Activated CD8-positive, alpha-beta memory T cell treated with anti-CD3 and anti-CD28 coated beads, Interleukin-2, amount 10 ng/mL, durations not matched to agents 7 days and 5 days (primary cell): ENCODE data around the gene F5. TPM values are rescaled to one million over a fixed set of nuclear protein-coding genes. Genes with fewer than 3 reads are reported as not detected.
A peak's percentile ranks its signal among the peaks of the same experiment; 100 is the strongest.
"Not testable (repeated sequence)": the region's sequence is repeated elsewhere in the genome, so short reads cannot be mapped to it uniquely, and the experiment has no call there.

Experiments used
- ATAC-seq: fragments of 150-1000 bp; cut with Tn5 transposase; one replicate; pipeline ENCODE4 v1.10.0; 2021; ENCODE audit warnings: moderate library complexity
- CTCF ChIA-PET: fragments of 350-600 bp; sonication (Branson Sonifier 250); formaldehyde crosslinking; loops from one replicate; lab custom pipeline; 2021; ENCODE audit warnings: antibody characterized with exemption; lab: Charles Lee
- DNase-seq: peaks from one replicate; pipeline ENCODE4 v3.0.0-alpha.2; 2020
- H3K27ac Mint-ChIP-seq: one replicate; pipeline ENCODE4 v1.8.0; 2021; ENCODE audit warnings: mild to moderate bottlenecking, mixed read lengths
- H3K27me3 Mint-ChIP-seq: one replicate; pipeline ENCODE4 v1.8.0; 2021; ENCODE audit warnings: mixed read lengths
- H3K36me3 Mint-ChIP-seq: one replicate; pipeline ENCODE4 v1.8.0; 2021; ENCODE audit warnings: mild to moderate bottlenecking, mixed read lengths
- H3K4me1 Mint-ChIP-seq: one replicate; pipeline ENCODE4 v1.8.0; 2021; ENCODE audit warnings: mixed read lengths
- H3K4me3 Mint-ChIP-seq: one replicate; pipeline ENCODE4 v1.8.0; 2021; ENCODE audit warnings: mild to moderate bottlenecking, moderate library complexity, mixed read lengths
- H3K9me3 Mint-ChIP-seq: one replicate; pipeline ENCODE4 v1.8.0; 2022; ENCODE audit warnings: low read depth, mixed read lengths
- total RNA-seq, 2 experiments: library from RNA; stranded (reverse); gene quantifications; one replicate each; pipeline ENCODE4 v1.2.3, GENCODE V29; 2021

Gene F5
- total RNA-seq, 2 experiments from 2014 or later: 3.1 to 14.0 TPM

DNA sequence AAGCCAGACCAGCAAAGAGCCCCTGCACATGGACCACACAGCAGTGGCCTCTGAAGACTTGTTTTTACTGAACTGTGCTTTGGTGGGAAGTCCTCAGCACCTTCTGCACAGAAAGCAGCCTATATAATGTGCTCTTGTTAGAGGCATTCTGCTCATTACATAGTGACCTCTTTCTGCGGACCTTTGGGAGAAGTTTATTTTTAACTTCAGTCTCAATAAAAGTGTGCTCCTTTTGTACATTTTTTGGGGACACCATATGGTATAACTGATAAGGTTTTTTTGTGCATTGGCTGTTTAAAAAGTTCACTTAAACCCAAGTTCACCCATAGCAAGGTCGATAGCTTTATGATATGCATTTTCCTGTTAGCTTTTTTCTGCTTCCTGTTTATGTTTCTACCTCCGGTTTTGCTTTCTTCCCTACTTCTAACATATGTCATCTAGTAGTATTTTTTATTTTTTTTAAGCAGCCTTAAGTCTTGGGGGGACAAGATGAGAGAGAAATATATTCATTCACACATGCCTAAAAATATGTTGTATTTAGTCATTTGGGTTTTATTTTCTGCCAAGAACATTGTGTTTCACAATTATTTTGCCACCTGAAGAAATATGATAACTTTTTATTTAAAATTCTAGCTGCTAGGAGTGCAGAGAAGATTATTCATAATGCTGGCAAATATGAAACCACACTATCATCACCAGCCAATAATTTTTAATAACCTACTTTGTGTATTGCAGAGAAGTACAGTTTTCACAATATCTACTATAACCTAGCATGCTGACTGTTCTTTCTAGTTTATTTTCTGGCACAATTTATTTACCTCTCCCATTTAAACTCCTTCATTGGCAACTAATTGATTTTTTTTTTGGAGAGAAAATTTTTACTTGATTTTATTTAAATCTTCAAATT, 77.6 kb downstream of the F5 start:
- H3K27ac Mint-ChIP-seq: peak overlapping the region; percentile 57
- CTCF ChIA-PET: interaction anchor here (1.0 to 1.3 kb wide), 2 partner anchors 78 to 905 kb away, joined by 3 to 4 read pairs; no protein-coding TSS in a partner anchor

DNA sequence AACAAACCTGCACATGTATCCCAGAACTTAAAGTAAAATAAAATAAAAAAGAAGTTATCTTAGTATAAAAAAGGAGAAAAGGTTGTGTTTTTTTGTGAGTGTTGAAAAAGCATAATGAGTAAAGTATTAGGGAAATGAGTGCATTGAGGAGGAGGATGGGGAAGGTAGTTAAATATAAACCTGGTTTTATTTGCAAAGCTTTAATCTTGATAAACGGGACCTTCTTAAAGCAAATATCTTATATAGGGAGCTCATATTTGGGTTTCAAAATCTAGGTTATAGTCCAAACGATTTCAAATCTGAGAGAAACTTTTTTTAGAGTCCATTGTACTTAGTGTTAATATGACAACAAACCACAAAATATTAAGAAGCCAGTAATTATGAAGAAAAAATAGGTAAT, 78.9 kb downstream of the F5 start:
- H3K27me3 Mint-ChIP-seq: no peaks in the 10 kb centered on the region
- DNase-seq (no peak), ATAC-seq (no peak)
- no peak overlapping the region for H3K27ac Mint-ChIP-seq
- peaks cover 2% of the 10 kb centered on the region for H3K36me3 Mint-ChIP-seq
- no peak overlapping the region for H3K4me3 Mint-ChIP-seq
- peaks cover 7% of the 10 kb centered on the region for H3K4me1 Mint-ChIP-seq
- CTCF ChIA-PET: no interaction called here
- H3K9me3 Mint-ChIP-seq: no peaks in the 10 kb centered on the region

More for the DNA sequence above, 77.6 kb downstream of the F5 start:
- H3K9me3 Mint-ChIP-seq: no peaks in the 10 kb centered on the region
- H3K4me1 Mint-ChIP-seq: peaks cover 7% of the 10 kb centered on the region
- peak; percentile 36 for ATAC-seq
- no peaks in the 10 kb centered on the region for H3K27me3 Mint-ChIP-seq
- peak overlapping the region; percentile 31 for H3K4me3 Mint-ChIP-seq
- DNase-seq: no peak
- H3K36me3 Mint-ChIP-seq: peaks cover 2% of the 10 kb centered on the region

DNA sequence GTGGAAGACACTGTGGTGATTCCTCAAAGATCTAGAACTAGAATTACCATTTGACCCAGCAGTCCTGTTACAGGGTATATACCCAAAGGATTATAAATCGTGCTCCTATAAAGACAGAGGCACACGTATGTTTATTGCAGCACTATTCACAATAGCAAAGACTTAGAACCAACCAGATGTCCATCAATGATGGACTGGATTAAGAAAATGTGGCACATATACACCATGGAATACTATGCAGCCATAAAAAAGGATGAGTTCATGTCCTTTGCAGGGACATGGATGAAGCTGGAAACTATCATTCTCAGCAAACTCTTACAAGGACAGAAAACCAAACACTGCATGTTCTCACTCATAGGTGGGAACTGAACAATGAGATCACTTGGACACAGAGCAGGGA, 82.7 kb downstream of the F5 start:
- DNase-seq, H3K9me3 Mint-ChIP-seq, H3K27me3 Mint-ChIP-seq, H3K4me3 Mint-ChIP-seq, H3K36me3 Mint-ChIP-seq, H3K4me1 Mint-ChIP-seq, H3K27ac Mint-ChIP-seq, ATAC-seq: not testable (repeated sequence)
- CTCF ChIA-PET: interaction anchor here (2.0 kb wide), 1 partner anchor 12 kb away, joined by 6 read pairs; no protein-coding TSS in a partner anchor

DNA sequence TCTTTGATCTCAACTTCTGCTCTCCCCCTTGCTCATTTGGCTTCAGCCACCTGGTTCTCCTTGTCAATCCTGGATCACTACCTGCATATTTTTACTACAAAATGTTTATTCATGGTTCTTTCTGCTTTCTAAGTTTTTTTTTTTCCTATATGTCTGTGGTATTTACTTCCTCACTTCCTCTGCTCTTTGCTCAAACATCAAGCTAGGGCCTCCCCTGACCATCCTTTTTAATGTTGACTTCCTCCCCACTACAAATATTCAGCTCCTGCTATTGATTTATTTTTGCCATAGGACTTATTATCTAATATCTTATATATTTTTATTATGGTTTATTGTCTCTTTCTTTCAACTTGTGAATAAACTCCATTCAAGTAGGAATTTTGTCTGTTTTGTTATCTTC, 86.5 kb downstream of the F5 start:
- H3K4me3 Mint-ChIP-seq: no peak overlapping the region
- CTCF ChIA-PET: no interaction called here
- H3K4me1 Mint-ChIP-seq: peaks cover 12% of the 10 kb centered on the region
- ATAC-seq (no peak), DNase-seq (no peak)
- no peaks in the 10 kb centered on the region for H3K36me3 Mint-ChIP-seq
- H3K27me3 Mint-ChIP-seq: no peaks in the 10 kb centered on the region
- H3K9me3 Mint-ChIP-seq: no peaks in the 10 kb centered on the region
- H3K27ac Mint-ChIP-seq: no peak overlapping the region

DNA sequence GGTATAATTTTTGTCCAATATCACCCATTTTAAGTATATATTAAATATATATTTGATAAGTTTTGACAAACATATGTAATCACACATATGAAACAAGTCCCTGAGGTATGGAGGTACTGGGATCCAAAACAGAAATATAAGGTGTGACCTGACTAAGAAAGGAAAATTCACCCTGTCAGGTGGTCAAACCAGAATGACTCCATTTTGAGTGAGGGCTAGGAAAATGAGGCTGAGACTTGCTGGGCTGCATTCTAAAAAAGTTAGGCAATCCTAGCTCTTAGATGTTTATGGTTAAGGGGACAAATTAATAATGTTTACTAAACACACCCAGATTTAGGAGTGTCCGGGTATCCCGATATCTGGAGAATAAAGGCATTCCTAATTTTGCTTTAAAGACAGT, 89.0 kb downstream of the F5 start:
- Mint-ChIP-seq H3K4me1 (peaks cover 12% of the 10 kb centered on the region), H3K4me3 (no peak overlapping the region), H3K27ac (no peak overlapping the region), H3K9me3 (no peaks in the 10 kb centered on the region), H3K27me3 (no peaks in the 10 kb centered on the region), H3K36me3 (no peaks in the 10 kb centered on the region)
- no peak for ATAC-seq
- no peak for DNase-seq
- CTCF ChIA-PET: interaction anchor here (0.9 to 1.5 kb wide), 2 partner anchors 49 to 215 kb away, joined by 3 to 4 read pairs; no protein-coding TSS in a partner anchor

DNA sequence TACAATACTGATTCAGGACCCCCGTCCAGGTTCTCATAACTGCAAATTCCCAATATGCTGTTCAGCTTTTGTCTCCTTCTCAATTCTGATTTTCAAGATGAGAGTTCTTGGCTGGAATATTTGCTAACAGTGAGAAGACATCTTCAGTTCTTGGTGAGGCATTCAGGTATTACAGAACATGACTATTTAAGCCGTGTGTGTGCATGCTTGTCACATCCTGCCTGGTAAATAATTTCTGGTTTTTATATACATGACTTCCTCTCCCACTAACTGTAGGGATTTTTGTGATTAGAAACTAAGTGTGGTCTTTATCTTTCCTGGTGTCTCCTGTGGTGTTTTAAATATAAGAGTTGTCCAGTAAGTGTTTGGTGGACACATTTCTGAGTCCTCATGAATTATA, 90.4 kb downstream of the F5 start:
- no peak for ATAC-seq
- H3K27ac Mint-ChIP-seq: no peak overlapping the region
- CTCF ChIA-PET: interaction anchor here (1.5 kb wide), 1 partner anchor 51 kb away, joined by 4 read pairs; no protein-coding TSS in a partner anchor

DNA sequence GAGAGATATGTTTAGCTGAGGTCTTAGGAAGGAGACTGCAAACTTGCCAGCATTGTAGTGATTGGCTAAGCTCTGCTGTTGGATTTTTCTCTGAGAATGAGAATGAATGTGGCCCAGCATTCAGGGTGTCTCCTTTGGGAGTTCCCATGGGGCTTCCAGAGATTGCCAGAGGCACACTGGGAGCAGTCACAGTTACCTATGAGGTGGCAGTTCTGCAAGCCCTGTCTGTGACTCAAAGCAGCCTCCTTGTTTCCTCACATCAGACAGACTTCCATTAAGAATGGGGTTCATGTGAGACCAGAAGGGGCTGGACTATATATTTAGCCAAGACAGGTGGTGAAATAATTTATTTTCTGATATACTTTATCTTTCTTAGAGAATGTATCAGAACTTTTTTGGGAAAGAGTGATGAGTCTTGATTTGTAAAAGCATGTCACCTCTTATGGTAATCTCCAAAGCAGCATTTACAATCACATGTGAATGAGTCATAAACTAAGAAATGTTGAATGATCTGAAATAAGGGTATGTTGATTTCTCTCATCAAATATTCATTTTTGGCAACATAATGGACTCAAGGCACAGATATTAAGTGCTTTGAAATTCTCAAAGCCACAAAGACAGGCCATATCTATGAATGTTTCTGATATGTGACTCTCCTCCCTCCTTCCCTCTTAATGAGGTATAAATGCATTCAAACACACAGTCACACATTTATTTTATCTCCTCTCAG, 91.1 kb downstream of the F5 start:
- no peak overlapping the region for H3K27ac Mint-ChIP-seq
- no peak overlapping the region for H3K4me3 Mint-ChIP-seq
- peaks cover 23% of the 10 kb centered on the region for H3K4me1 Mint-ChIP-seq
- no peak for DNase-seq
- no peaks in the 10 kb centered on the region for H3K27me3 Mint-ChIP-seq
- no peaks in the 10 kb centered on the region for H3K36me3 Mint-ChIP-seq
- ATAC-seq: no peak
- no peaks in the 10 kb centered on the region for H3K9me3 Mint-ChIP-seq
- CTCF ChIA-PET: no interaction called here

More for the DNA sequence above, 90.4 kb downstream of the F5 start:
- peaks cover 22% of the 10 kb centered on the region for H3K4me1 Mint-ChIP-seq
- H3K27me3 Mint-ChIP-seq: no peaks in the 10 kb centered on the region
- DNase-seq: no peak
- H3K36me3 Mint-ChIP-seq: no peaks in the 10 kb centered on the region
- H3K4me3 Mint-ChIP-seq: no peak overlapping the region
- no peaks in the 10 kb centered on the region for H3K9me3 Mint-ChIP-seq

DNA sequence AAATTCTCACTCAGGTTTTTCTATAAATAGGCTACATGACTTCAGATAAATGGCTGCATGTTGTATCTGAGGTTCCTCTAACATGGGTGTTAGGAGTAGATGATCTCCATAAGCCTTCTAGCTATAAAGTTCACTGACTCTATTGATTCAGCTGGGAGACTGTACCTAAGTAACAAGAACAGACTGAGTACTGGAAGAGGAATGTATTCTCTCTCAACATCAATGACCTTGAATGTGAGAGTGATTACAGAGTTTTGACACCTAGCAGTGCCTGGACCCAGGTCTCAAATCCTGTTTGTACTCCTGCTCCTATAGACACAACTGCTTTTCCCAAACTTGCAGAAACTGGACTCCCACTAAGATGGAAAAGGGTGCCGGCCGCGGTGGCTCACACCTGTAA, 91.9 kb downstream of the F5 start:
- no peaks in the 10 kb centered on the region for H3K36me3 Mint-ChIP-seq
- no peak overlapping the region for H3K4me3 Mint-ChIP-seq
- ATAC-seq: no peak
- no peaks in the 10 kb centered on the region for H3K27me3 Mint-ChIP-seq
- no peak for DNase-seq
- peaks cover 26% of the 10 kb centered on the region for H3K4me1 Mint-ChIP-seq
- no peaks in the 10 kb centered on the region for H3K9me3 Mint-ChIP-seq
- no peak overlapping the region for H3K27ac Mint-ChIP-seq
- CTCF ChIA-PET: no interaction called here

DNA sequence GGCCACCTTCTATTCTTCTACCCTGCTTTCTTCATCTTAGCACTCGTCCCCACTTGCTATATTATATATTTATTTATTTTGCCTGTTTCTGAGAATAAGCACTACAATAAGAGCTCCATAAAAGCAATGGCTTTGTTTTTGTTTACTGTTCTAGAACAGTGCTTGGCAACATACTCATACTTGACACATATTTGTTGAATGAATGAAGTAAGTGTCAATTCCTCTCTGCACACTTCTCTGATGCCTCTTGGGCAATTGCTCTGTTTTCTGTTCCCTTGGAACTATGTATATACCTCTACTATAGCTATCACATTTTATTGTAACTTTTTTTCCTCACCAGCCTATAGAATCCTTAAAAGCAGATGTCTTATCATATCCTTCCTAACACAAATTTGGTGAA, 93.0 kb downstream of the F5 start:
- DNase-seq (no peak), ATAC-seq (no peak)
- H3K27ac Mint-ChIP-seq: no peak overlapping the region
- no peaks in the 10 kb centered on the region for H3K9me3 Mint-ChIP-seq
- CTCF ChIA-PET: interaction anchor here (2.8 kb wide), 1 partner anchor 11 kb away, joined by 6 read pairs; no protein-coding TSS in a partner anchor
- no peaks in the 10 kb centered on the region for H3K27me3 Mint-ChIP-seq
- H3K4me3 Mint-ChIP-seq: no peak overlapping the region
- peaks cover 29% of the 10 kb centered on the region for H3K4me1 Mint-ChIP-seq
- H3K36me3 Mint-ChIP-seq: no peaks in the 10 kb centered on the region

DNA sequence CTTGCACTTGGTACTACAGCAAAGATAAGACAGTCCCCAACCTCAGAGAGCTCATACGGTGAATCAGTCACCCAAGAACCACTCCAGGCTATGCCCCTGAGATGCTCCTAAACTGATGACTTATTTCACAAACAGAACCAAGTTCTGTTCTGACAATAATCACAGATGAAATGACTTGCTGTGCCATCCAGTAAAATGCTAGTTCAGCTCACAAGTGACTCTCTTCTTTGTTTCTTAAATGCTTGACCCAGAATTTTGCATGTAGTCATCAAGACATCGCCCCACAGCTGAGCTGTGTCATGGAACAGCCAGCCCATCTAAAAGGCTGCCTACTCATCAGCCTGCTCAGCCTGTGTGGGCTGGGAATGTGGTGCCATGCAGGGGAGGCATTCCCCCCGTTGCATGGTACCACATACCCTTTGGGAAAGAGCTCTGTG, 94.4 kb downstream of the F5 start:
- ATAC-seq (peak; percentile 73), DNase-seq (peak; percentile 45)
- CTCF ChIA-PET: interaction anchor here (1.5 to 2.8 kb wide), 2 partner anchors 12 to 55 kb away, joined by 6 read pairs; no protein-coding TSS in a partner anchor
- Mint-ChIP-seq H3K27ac (no peak overlapping the region), H3K36me3 (no peaks in the 10 kb centered on the region), H3K4me1 (peaks cover 37% of the 10 kb centered on the region), H3K4me3 (no peak overlapping the region), H3K9me3 (no peaks in the 10 kb centered on the region), H3K27me3 (no peaks in the 10 kb centered on the region)

DNA sequence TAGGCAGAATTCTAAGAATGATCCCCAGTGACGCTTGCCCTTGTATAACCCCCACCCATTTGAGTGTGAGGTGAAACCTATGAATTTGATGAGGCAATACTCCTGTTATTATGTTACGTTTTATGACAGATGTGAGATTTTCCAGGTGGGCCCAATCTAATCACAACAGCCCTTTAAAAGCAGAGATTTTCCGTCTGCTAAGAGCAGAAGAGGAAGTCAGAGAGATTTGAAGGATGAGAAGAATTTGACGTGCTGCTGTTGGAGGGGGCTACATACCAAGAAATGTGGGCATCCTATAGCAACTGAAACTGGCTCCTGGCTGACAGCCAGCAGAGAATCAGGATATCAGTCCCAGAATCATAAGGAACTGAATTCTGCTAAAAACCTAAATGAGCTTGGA, 98.1 kb downstream of the F5 start:
- Mint-ChIP-seq H3K27me3 (no peaks in the 10 kb centered on the region), H3K9me3 (no peaks in the 10 kb centered on the region), H3K36me3 (no peaks in the 10 kb centered on the region), H3K27ac (no peak overlapping the region), H3K4me1 (peaks cover 53% of the 10 kb centered on the region), H3K4me3 (no peak overlapping the region)
- CTCF ChIA-PET: interaction anchor here (0.8 to 1.7 kb wide), 2 partner anchors 58 to 59 kb away, joined by 3 to 5 read pairs; no protein-coding TSS in a partner anchor
- DNase-seq: no peak
- no peak for ATAC-seq

DNA sequence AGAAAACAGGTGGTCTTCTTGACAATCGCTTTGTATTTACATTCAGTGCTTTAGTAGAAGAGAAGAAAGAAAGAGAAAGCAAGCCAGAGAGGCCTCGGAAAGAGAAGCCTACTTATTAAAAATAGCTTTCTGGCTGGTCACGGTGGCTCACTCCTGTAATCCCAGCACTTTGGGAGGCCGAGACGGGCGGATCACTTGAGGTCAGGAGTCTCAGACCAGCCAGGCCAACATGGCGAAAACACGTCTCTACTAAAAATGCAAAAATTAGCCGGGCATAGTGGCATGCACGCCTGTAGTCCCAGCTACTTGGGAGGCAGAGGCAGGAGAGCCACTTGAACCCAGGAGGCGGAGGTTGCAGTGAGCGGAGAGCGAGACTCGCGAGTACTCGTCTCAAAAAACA, 98.7 kb downstream of the F5 start:
- Mint-ChIP-seq H3K36me3 (peaks cover 2% of the 10 kb centered on the region), H3K9me3 (no peaks in the 10 kb centered on the region), H3K4me1 (peaks cover 55% of the 10 kb centered on the region), H3K27ac (no peak overlapping the region), H3K4me3 (no peak overlapping the region), H3K27me3 (no peaks in the 10 kb centered on the region)
- DNase-seq (no peak), ATAC-seq (no peak)
- CTCF ChIA-PET: interaction anchor here (1.7 kb wide), 1 partner anchor 60 kb away, joined by 5 read pairs; no protein-coding TSS in a partner anchor

DNA sequence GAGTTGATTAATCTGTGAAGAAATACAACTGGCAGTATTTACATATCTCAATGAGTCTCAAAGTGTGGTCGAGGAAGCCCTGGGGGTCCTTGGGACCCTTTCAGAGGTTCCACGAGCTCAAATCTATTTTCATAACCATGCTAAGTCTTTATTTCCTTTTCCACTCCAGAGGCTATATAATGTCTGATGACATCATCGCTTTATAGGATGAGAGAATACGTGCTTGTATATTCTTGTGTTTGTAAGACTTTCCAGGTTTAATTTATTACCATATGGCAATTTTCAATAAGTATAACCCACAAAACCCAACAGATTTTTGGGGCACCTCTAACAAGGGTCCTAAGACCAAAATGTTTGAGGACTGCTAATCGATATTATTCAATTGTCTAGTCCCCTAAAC, 99.1 kb downstream of the F5 start:
- peaks cover 2% of the 10 kb centered on the region for H3K36me3 Mint-ChIP-seq
- CTCF ChIA-PET: interaction anchor here (1.7 kb wide), 1 partner anchor 60 kb away, joined by 5 read pairs; no protein-coding TSS in a partner anchor
- H3K4me1 Mint-ChIP-seq: peaks cover 55% of the 10 kb centered on the region
- no peak overlapping the region for H3K27ac Mint-ChIP-seq
- no peaks in the 10 kb centered on the region for H3K27me3 Mint-ChIP-seq
- ATAC-seq (no peak), DNase-seq (no peak)
- H3K4me3 Mint-ChIP-seq: no peak overlapping the region
- no peaks in the 10 kb centered on the region for H3K9me3 Mint-ChIP-seq
